Mucosa of stomach (tissue), 1 donor: ENCODE measurements around the gene MS4A2.
"Not testable (repeated sequence)": the region's sequence is repeated elsewhere in the genome, so short reads cannot be mapped to it uniquely, and the experiment has no call there.

Experiments used
- H3K27me3 ChIP-seq: one replicate; pipeline ENCODE4 v1.7.0; 2013; ENCODE audit warnings: mild to moderate bottlenecking, low read length; ENCODE audit not compliant: control insufficient read depth, insufficient read depth
- H3K36me3 ChIP-seq: one replicate; pipeline ENCODE4 v1.7.0; 2013; ENCODE audit warnings: low read length; ENCODE audit not compliant: control insufficient read depth, insufficient read depth
- H3K4me1 ChIP-seq: one replicate; pipeline ENCODE4 v1.7.0; 2013; ENCODE audit warnings: mild to moderate bottlenecking, low read length; ENCODE audit not compliant: control insufficient read depth, insufficient read depth
- H3K4me3 ChIP-seq: one replicate; pipeline ENCODE4 v1.7.0; 2013; ENCODE audit warnings: low read length
- H3K9ac ChIP-seq: one replicate; pipeline ENCODE4 v1.7.0; 2013; ENCODE audit warnings: mild to moderate bottlenecking, low read length, moderate library complexity
- H3K9me3 ChIP-seq: one replicate; pipeline ENCODE4 v1.7.0; 2013; ENCODE audit warnings: mild to moderate bottlenecking, low read length, moderate library complexity; ENCODE audit not compliant: control insufficient read depth
- donor health status: Pancreatic carcinoma.

MS4A2 gene

DNA sequence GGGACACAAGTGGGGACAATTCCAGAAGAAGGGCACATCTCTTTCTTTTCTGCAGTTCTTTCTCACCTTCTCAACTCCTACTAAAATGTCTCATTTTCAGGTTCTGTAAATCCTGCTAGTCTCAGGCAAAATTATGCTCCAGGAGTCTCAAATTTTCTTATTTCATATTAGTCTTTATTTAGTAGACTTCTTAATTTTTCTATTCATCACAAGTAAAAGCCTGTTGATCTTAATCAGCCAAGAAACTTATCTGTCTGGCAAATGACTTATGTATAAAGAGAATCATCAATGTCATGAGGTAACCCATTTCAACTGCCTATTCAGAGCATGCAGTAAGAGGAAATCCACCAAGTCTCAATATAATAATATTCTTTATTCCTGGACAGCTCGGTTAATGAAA, at the start of gene MS4A2:
Gene MS4A2, plus strand, starts transcription at position 301 of the 400 bp plus-strand sequence. CDS start 102 bp downstream, outside the sequence.
- Histone ChIP-seq H3K4me1 (no peaks in the 10 kb centered on the region), H3K9ac (no peak within 1 kb of the TSS), H3K27me3 (no peaks in the 10 kb centered on the region), H3K36me3 (no peaks in the 10 kb centered on the region), H3K4me3 (no peak within 1 kb of the TSS), H3K9me3 (no peaks in the 10 kb centered on the region)

DNA sequence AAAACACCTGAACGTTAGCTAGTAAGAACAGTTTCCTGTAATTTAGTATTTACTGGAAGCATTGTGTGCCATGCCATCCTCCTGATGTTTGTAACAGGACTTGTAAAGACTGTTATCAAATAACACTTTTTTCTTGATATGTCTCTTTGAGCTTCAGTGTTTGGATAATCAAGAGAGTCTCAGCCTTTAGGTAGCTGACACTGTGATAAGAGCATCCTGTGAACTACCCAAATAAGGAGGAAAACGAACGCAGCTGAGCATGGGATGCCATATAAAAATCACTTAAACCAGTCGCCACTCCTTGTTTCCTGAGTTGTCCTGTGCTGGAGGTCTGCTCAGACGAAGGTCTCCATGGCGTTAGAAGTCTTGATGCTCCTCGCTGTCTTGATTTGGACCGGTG, 48.4 kb upstream of the MS4A2 start, which contains the start of gene OOSP2:
Gene OOSP2, plus strand, starts transcription at position 301 of the 400 bp plus-strand sequence. Its CDS starts 51 bp downstream, at position 352.
- Histone ChIP-seq H3K4me3 (no peak within 1 kb of the TSS), H3K36me3 (no peaks in the 10 kb centered on the region), H3K9ac (no peak within 1 kb of the TSS), H3K9me3 (no peaks in the 10 kb centered on the region), H3K4me1 (no peaks in the 10 kb centered on the region), H3K27me3 (no peaks in the 10 kb centered on the region)

DNA sequence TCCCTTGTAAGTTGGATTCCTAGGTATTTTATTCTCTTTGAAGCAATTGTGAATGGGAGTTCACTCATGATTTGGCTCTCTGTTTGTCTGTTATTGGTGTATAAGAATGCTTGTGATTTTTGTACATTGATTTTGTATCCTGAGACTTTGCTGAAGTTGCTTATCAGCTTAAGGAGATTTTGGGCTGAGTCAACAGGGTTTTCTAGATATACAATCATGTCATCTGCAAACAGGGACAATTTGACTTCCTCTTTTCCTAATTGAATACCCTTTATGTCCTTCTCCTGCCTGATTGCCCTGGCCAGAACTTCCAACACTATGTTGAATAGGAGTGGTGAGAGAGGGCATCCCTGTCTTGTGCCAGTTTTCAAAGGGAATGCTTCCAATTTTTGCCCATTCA, 38.0 kb upstream of the MS4A2 start:
- H3K9me3 ChIP-seq, H3K4me1 ChIP-seq, H3K27me3 ChIP-seq, H3K4me3 ChIP-seq, H3K36me3 ChIP-seq, H3K9ac ChIP-seq: not testable (repeated sequence)

DNA sequence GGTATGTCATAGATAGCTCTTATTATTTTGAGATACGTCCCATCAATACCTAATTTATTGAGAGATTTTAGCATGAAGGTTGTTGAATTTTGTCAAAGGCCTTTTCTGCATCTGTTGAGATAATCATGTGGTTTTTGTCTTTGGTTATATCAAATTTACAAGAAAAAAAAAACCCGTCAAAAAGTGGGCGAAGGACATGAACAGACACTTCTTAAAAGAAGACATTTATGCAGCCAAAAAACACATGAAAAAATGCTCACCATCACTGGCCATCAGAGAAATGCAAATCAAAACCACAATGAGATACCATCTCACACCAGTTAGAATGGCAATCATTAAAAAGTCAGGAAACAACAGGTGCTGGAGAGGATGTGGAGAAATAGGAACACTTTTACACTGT, 37.6 kb upstream of the MS4A2 start:
- not testable (repeated sequence) for H3K36me3 ChIP-seq, H3K4me3 ChIP-seq, H3K9ac ChIP-seq, H3K4me1 ChIP-seq, H3K27me3 ChIP-seq, H3K9me3 ChIP-seq

DNA sequence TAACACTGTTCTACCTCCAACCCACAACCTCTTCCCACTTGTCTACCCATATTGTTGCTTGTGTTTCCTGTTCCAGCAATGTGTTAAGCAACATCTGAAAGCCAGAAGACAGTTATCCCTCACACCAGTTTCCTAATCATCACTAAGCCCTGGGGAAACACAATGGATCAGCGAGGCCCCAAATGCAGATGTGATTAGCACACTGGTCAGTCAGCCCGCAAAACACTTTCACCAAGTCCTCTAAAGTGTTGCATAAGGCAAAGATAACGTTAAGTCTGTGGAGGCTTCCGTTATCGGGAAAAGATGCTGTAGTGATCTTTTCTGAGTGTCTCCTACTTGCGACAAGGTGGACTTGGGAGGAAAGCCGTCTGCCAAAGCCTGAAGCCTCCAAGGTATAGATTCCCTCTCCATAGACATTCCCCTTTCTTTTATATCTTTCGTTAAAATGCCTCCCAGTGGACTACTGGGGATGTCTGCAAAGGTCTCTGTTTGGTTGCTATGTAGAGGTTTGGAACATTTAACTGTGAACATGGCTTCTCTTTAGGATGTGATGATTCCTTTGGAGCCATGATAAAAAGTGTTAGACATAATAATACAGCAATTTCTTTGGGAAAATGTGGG, 32.0 kb upstream of the MS4A2 start, which contains the start of gene MS4A3:
Gene MS4A3, plus strand, starts transcription at position 317 of the 621 bp plus-strand sequence. CDS start 4,496 bp downstream, outside the sequence.
- no peaks in the 10 kb centered on the region for H3K4me1 ChIP-seq
- H3K4me3 ChIP-seq: no peak within 1 kb of the TSS
- H3K36me3 ChIP-seq: no peaks in the 10 kb centered on the region
- no peaks in the 10 kb centered on the region for H3K9me3 ChIP-seq
- no peaks in the 10 kb centered on the region for H3K27me3 ChIP-seq
- no peak within 1 kb of the TSS for H3K9ac ChIP-seq

DNA sequence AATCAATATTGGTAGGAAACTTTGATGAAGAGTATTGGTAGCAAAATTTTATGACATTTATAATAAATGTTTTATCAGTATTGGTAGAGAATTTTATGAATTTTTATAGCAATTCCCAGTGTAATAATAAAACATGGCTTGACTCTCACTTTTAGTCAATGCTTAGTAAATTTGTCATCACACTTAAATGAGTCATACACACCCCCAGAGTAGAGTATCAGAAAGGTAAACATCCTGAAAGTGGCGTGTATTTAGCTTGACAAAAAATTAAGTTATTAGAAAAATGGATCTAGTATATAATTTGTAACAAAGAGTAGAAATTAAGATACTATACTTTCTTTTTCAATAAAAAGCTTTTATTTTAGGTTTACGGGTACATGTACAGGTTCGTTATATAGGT, 29.4 kb upstream of the MS4A2 start:
- Histone ChIP-seq H3K27me3 (no peaks in the 10 kb centered on the region), H3K4me3 (no peak overlapping the region), H3K36me3 (no peaks in the 10 kb centered on the region)

DNA sequence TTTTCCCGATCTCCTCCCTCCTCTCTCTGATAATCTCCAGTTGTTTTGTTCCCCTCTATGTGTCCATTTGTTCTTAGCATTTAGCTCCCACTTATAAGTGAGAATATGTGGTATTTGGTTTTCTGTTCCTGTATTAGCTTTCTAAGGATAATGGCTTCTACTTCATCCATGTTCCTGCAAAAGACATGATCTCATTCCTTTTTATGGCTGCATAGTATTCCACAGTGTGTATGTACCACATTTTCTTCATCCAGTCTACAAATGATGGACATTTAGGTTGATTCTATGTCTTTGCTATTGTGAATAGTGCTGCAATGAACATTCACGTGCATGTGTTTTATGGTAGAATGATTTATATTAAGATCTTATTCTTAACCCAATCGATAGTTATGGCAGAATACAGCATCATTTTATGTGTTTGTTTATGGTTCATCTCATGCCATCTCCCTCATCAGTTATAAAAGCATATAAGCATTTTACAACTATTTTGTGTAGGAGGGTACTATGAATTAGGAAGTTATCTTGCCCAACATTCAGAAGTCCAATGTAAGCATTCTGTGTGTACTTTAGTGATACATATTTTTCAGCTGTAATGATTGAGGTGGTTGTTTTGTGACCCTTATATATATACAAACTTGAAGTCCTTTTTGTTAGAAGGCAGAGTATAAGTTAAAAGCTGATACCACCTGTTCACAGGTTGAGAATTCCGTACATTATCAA, 28.8 kb upstream of the MS4A2 start:
- Histone ChIP-seq H3K36me3 (no peaks in the 10 kb centered on the region), H3K4me1 (no peaks in the 10 kb centered on the region), H3K4me3 (no peak overlapping the region), H3K27me3 (no peaks in the 10 kb centered on the region), H3K9me3 (no peaks in the 10 kb centered on the region), H3K9ac (no peak overlapping the region)

More for the DNA sequence above, 29.4 kb upstream of the MS4A2 start:
- H3K9me3 ChIP-seq: no peaks in the 10 kb centered on the region
- H3K9ac ChIP-seq: no peak overlapping the region
- H3K4me1 ChIP-seq: no peaks in the 10 kb centered on the region

DNA sequence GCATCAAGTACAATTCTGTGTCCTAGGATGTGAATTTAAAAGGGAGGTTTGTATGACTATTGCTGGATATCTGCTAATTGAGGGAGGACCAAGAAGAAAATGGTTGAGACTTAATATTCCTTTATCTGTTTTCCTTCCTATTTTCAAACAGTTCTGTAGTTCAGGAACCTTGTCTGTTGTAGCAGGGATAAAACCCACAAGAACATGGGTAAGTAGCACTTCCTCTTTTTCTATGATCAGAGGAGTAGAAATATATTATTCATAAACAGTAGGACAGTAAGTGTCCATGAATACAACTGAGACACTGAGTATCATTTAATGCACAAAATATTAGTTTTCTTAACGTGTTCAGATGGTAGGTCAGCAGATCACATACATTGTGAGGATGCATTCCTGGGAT, 24.4 kb upstream of the MS4A2 start:
- no peak overlapping the region for H3K4me3 ChIP-seq
- H3K36me3 ChIP-seq: no peaks in the 10 kb centered on the region
- no peaks in the 10 kb centered on the region for H3K27me3 ChIP-seq
- no peaks in the 10 kb centered on the region for H3K9me3 ChIP-seq
- H3K9ac ChIP-seq: no peak overlapping the region
- H3K4me1 ChIP-seq: no peaks in the 10 kb centered on the region

DNA sequence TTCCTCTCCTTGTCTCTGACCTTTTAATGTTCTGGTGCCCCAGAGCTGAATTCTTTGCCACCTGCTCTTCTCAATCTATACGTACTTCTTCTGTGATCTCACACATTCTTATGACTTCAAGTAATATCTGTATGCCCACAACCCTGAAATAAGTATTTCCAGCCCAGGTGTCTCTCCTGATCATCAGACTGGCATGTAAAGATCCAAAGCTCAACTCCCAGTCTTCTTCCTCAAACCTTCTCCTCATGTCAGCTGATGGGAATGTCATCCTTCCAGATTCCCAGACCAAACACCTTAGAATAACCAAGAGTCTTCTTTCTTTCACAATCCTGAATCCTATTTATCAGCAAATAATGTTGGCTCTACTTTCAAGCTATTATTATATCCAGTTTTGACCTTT, 22.7 kb upstream of the MS4A2 start:
- Histone ChIP-seq H3K4me1 (no peaks in the 10 kb centered on the region), H3K9ac (no peak overlapping the region), H3K4me3 (no peak overlapping the region), H3K9me3 (no peaks in the 10 kb centered on the region), H3K27me3 (no peaks in the 10 kb centered on the region), H3K36me3 (no peaks in the 10 kb centered on the region)

DNA sequence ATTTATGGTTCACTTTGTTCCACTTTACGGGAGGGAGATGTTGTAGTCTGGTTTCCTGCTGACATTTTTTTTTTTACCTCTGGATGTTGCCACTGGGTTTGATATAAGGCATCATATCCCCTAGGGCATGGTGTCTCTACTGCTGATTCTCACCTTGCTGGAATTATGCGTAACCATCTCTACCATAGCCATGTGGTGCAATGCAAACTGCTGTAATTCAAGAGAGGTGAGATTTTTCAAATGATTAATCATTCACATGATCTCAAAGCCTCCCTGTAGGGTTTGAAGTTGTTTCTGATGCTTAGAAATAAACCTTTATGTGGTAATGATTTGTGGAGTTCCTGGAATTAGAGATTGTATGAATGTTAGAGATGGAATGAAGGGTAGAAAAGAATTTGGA, 19.0 kb upstream of the MS4A2 start:
- Histone ChIP-seq H3K9ac (no peak overlapping the region), H3K9me3 (no peaks in the 10 kb centered on the region), H3K36me3 (no peaks in the 10 kb centered on the region), H3K27me3 (no peaks in the 10 kb centered on the region), H3K4me1 (no peaks in the 10 kb centered on the region), H3K4me3 (no peak overlapping the region)

DNA sequence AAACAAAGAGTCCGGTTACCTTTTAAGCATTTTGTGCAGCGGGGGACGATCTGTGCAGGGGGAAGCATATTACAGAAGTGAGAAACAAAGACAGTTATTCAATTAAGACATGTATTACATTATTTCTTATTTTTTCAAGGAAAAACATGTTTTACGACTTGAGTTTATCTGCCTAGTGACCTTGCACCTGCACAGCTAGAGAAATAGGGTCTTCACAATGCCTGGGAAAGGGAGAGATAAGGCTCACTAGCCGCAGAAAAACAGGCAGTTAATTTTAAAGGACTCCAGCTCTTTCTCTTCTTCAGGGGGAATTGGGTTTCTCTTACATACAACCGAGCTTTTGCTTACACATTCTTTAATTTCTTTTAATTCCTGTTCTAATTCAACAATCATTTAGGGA, 16.8 kb upstream of the MS4A2 start:
- H3K9ac ChIP-seq, H3K4me3 ChIP-seq, H3K4me1 ChIP-seq, H3K27me3 ChIP-seq, H3K36me3 ChIP-seq, H3K9me3 ChIP-seq: not testable (repeated sequence)

DNA sequence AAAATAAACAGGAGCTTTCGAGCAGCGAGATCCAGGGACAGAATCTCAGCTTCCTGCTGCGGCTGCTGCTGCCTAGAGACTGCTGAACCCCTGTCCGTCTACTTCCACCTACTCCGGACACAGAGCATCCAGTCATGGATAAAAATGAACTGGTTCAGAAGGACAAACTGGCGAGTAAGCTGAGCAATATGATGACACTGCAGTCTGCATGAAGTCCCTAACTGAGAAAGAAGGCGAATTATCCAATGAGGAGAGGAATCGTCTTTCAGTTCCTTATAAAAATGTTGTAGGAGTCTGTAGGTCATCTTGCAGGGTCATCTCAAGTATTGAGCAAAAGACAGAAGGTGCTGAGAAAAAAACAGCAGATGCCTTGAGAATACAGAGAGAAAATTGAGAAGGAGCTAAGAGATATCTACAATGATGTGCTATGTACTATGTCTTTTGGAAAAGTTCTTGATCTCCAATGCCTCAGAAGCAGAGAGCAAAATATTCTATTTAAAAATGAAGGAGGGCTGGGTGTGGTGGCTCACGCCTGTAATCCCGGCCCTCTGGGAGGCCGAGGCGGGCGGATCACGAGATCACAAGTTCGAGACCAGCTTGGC, 11.1 kb upstream of the MS4A2 start:
- no peak overlapping the region for H3K4me3 ChIP-seq
- no peaks in the 10 kb centered on the region for H3K36me3 ChIP-seq
- no peak overlapping the region for H3K9ac ChIP-seq
- H3K4me1 ChIP-seq: no peaks in the 10 kb centered on the region
- H3K27me3 ChIP-seq: no peaks in the 10 kb centered on the region
- no peaks in the 10 kb centered on the region for H3K9me3 ChIP-seq
